GM12878 (cell line): ENCODE measurements around the gene PTPRD.

Experiments
- CTCF ChIP-seq, 3 experiments: IDR thresholded peaks in 2 of 3; conservative IDR thresholded peaks in 1 of 3; 2 replicates each; pipeline ENCODE4 v1.5.1; 2011; ENCODE audit warnings: low read depth in 3 of 3, low read length in 3 of 3, mild to moderate bottlenecking in 3 of 3, control low read depth in 2 of 3, moderate library complexity in 2 of 3, inconsistent platforms in 1 of 3, mixed read lengths in 1 of 3; ENCODE audit not compliant: control insufficient read depth in 2 of 3, insufficient read depth in 1 of 3; ENCODE audit errors: extremely low read depth in 1 of 3
- EP300 ChIP-seq, 2 experiments: fragments of 150-350 bp in 1 of 2; IDR thresholded peaks; 2 replicates each; pipeline ENCODE4 v1.6.1; 2011 to 2012; ENCODE audit warnings: low read depth in 2 of 2, low read length in 2 of 2, borderline replicate concordance in 1 of 2, improper control_type of control experiment in 1 of 2, inconsistent platforms in 1 of 2; ENCODE audit not compliant: control insufficient read depth in 1 of 2
- MYC ChIP-seq: IDR thresholded peaks from 2 replicates; pipeline ENCODE4 v1.6.1; 2011; ENCODE audit warnings: mild to moderate bottlenecking, low read length, moderate library complexity, inconsistent platforms; ENCODE audit not compliant: insufficient read depth, insufficient replicate concordance, insufficient read length, severe bottlenecking
- POLR2A ChIP-seq: IDR thresholded peaks from 2 replicates; pipeline ENCODE4 v1.6.1; 2011; ENCODE audit warnings: low read depth, mild to moderate bottlenecking, low read length
- RAD21 ChIP-seq: IDR thresholded peaks from 2 replicates; pipeline ENCODE4 v1.6.1; 2011; ENCODE audit warnings: mild to moderate bottlenecking, low read depth, low read length, moderate library complexity; ENCODE audit not compliant: insufficient read depth
- SIN3A ChIP-seq: IDR thresholded peaks from 2 replicates; pipeline ENCODE4 v1.6.1; 2012; ENCODE audit warnings: low read depth, low read length, improper control_type of control experiment
- TARDBP ChIP-seq: IDR thresholded peaks from 2 replicates; pipeline ENCODE4 v1.6.1; 2016; ENCODE audit warnings: borderline replicate concordance
- ZNF592 ChIP-seq: fragments of 450-650 bp; IDR thresholded peaks from 2 replicates; pipeline ENCODE4 v1.6.1; 2017; ENCODE audit warnings: mild to moderate bottlenecking, moderate library complexity

- TF ChIP-seq CTCF (IDR thresholded peaks at IDR 0.05 in 2 of 3, conservative IDR thresholded peaks at IDR 0.05 in 1 of 3; ENCODE audit: control insufficient read depth in 2 of 3, extremely low read depth in 1 of 3, insufficient read depth in 1 of 3, low read depth in 3 of 3, low read length in 3 of 3) (no peak), TARDBP (no peak), ZNF592 (no peak), SIN3A (no peak), EP300 (IDR thresholded peaks at IDR 0.05; ENCODE audit: borderline replicate concordance in 1 of 2, control insufficient read depth in 1 of 2, low read depth in 2 of 2, low read length in 2 of 2) (no peak), RAD21 (no peak), MYC (no peak), POLR2A (no peak)
These were observed 1803.1 kb downstream of the PTPRD start for GRCh38 chr9:8809741-8810140.
